GM19351 (cell line): ENCODE measurements around the gene FXYD4.
A peak's percentile ranks its signal among the peaks of the same experiment; 100 is the strongest.

ENCODE experiments used
- ATAC-seq: cut with Tn5 transposase; IDR thresholded peaks from one replicate; pipeline ENCODE4 v1.9.1; 2021; ENCODE audit warnings: mild to moderate bottlenecking, moderate library complexity; ENCODE audit not compliant: unreplicated experiment

Gene FXYD4

GRCh38 chr10:43343126-43343525 lies 28.3 kb upstream of the FXYD4 start:
- no peak for ATAC-seq

GRCh38 chr10:43344051-43344450 lies 27.4 kb upstream of the FXYD4 start:
- ATAC-seq: no peak

- ATAC-seq: no peak
These were observed 23.4 kb upstream of the FXYD4 start for GRCh38 chr10:43347997-43348396.

- ATAC-seq: peak; percentile 100
These were observed 22.7 kb upstream of the FXYD4 start for GRCh38 chr10:43348511-43349312.

GRCh38 chr10:43350156-43350555 lies 21.3 kb upstream of the FXYD4 start:
- ATAC-seq: no peak

GRCh38 chr10:43350686-43351085 lies 20.8 kb upstream of the FXYD4 start:
- ATAC-seq: no peak

- no peak for ATAC-seq
These were observed 20.1 kb upstream of the FXYD4 start for GRCh38 chr10:43351301-43351700.

GRCh38 chr10:43352951-43353350 lies 18.5 kb upstream of the FXYD4 start:
- no peak for ATAC-seq

GRCh38 chr10:43353495-43354329 lies 17.7 kb upstream of the FXYD4 start:
- no peak for ATAC-seq

- no peak for ATAC-seq
These were observed 17.2 kb upstream of the FXYD4 start for GRCh38 chr10:43354330-43354635.

- no peak for ATAC-seq
These were observed 16.5 kb upstream of the FXYD4 start for GRCh38 chr10:43354879-43355380.

GRCh38 chr10:43355749-43356371 lies 15.6 kb upstream of the FXYD4 start:
- ATAC-seq: no peak

- no peak for ATAC-seq
These were observed 11.3 kb upstream of the FXYD4 start for GRCh38 chr10:43360086-43360485.

- no peak for ATAC-seq
These were observed 9.8 kb upstream of the FXYD4 start for GRCh38 chr10:43361547-43362190.

- ATAC-seq: peak; percentile 93
These were observed 9.1 kb upstream of the FXYD4 start for GRCh38 chr10:43362191-43362839.

- no peak for ATAC-seq
These were observed 6.4 kb upstream of the FXYD4 start for GRCh38 chr10:43365001-43365400.

- ATAC-seq: no peak
These were observed 1.5 kb upstream of the FXYD4 start for GRCh38 chr10:43369921-43370320.

GRCh38 chr10:43370671-43371215 lies 693 bp upstream of the FXYD4 start:
- no peak for ATAC-seq

GRCh38 chr10:43372765-43373361 lies 1.4 kb downstream of the FXYD4 start:
- no peak for ATAC-seq

GRCh38 chr10:43373461-43373860 lies 2.0 kb downstream of the FXYD4 start:
- ATAC-seq: no peak
